ENCODE data around the gene NETO1.

Gene NETO1

DNA sequence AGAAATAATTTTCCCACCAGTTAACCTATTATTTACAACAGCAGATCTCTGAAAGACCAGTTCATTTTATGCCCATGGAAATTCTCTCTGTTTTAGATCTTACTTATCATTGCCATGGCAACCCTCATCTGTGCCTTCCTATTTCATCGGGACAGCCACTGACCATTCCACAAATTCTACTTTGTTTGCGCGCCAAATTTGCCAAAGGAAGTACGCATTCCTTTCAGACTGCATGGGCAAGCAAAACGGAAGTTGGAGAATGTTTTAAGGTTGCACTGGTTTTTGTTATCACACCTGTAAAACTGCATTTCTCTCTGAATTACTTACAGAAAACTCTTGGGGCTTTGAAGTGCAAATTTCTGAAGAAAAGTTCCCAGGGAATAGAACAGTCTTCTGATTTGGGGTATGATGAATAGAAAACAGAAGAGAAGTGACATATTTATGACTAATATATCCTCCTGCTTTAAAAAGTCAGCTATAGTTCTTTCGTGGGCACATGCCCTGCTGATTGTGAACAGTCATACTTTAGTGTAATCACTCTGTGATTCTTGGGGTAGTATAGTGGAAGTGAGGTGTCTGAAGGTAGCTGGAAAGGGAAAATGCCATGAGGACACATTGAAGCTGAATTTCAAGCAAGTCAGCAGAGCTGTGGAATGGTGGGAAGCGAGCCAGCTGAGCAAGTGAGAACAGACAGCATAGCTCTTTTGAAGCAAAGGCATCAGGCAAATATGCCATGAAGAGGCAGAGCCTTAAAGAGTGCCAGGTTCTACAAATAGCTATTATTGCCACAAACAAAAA lies 20.9 kb downstream of the NETO1 start:
- DNase-seq, result no peak

DNA sequence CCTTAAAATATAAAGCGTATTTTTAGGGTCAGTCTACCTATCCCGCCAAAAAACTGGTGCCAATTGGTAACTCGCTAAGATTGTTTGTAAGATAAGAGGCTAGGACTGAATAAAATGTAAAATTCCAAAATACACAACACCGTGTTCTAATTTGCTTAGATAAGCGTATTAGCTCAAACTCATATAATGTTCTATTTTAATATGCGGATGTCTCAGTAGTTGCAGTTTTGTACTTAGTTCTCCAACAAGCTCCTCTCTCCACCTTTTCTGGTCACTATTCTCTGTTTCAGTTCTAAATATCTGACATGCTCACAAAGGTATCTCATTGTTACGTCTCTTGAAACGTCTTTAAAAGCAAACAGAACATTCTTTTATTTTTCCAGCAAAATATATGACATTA lies 24.0 kb downstream of the NETO1 start:
- no peak for DNase-seq

DNA sequence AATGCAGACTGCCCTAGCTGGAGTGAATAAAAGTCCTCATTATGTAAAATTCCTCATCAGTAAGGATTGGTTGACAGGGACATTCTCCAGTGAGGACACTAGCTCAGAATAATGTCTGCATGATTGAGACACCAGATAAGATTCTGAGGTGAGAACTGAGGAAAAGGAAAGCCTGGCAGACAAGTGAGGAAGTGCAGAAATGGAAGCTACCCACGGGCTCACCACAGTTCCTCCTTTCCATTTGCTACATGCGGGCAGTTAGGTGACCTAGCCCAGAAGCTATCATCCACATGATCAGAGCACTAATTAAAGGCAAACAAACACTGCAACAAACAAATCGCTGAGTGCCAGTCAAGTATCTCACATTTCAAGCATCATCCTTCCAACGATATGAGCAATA lies 27.7 kb downstream of the NETO1 start:
- peak; percentile 87 for DNase-seq

DNA sequence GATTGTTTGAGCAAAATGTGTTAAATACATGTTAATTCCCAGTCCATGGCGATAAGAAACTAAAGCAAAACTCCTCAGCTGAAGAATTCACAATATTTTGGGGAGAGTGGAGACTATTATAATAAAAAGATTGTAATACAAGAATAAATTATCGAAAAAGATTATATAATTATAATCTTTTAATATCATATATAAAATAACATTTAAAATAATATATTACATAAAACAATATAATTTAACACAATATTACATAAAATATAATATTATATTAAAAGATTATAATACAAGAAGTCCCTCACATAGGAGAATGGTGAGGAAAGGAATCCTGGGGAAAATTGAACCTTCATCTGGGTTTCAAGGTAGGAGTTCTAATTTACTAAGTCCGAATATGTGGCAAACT lies 33.1 kb downstream of the NETO1 start:
- no peak for DNase-seq

DNA sequence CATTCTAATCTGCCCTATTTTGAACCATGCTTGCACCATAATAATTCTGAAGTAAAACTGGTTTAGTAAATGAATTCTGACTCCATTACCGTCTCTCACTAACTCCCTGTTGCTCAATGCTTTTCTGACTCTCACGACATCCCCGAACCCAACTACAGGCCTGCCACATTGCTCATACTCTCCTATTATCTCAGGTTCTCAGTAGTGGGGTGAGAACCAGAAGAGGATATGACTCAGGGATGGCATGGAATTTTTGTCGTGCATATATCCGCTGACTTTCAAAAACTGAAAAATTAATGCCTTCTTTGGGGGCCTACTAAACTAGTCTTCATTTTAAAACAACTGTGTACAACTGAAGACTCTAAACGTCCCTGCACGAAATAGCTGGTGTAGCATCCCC lies 34.3 kb downstream of the NETO1 start:
- no peak for DNase-seq

DNA sequence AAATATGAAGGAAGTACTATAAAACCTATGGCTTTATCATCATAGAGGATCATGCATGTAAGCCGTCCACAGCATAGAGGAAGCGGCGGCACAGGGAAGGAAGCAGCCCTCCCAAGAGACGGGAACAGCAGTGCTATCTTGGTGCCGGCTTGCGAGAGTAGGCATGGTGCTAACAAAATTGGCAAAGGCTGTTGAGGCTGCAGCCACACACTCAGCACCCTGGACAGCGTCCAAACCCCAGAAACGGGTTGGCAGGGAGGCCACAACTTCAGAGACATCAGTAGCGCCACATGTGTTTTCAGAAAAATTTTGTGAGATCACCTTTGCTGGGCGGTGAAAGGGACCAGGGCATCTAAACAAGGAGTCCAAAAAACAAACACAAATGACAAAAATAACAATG lies 37.7 kb downstream of the NETO1 start:
- DNase-seq, result no peak

DNA sequence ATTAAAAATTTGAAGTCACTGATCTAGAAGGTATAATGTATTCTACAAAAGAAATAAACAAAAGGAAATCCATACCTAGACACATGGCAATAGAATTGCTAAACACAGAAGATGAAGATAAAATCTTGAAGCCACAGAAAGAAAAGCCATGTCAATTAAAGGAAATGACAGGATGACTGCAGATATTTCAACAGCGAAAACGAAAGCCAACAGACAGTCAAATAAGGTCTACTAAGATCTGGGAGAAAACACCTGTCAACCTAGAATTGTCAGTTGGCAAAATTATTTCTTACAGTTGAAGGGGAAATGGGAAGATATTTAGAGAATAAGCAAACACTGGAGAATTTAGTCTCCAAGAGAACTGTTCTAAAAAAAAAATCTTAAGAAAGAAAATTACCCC lies 39.2 kb downstream of the NETO1 start:
- no peak for DNase-seq

DNA sequence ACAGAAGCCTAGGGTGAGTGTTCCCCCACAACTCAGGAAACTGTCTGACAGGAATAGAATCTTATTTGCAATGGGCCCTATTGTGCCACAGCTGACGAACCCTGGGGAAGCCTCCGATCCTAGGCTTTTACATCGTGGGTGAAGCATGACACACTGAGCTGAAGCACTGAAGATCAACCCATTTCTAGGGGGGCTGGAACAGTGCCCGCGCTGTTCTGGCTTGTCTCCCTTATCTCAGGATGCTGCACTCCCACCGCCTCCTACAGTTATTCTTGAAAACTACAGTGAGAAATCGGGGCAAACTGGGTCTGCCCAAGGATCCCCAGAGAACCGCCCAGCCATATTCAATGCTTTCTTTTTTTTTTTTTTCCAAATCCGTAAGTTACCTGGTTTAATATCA lies 41.1 kb downstream of the NETO1 start:
- DNase-seq, result no peak

DNA sequence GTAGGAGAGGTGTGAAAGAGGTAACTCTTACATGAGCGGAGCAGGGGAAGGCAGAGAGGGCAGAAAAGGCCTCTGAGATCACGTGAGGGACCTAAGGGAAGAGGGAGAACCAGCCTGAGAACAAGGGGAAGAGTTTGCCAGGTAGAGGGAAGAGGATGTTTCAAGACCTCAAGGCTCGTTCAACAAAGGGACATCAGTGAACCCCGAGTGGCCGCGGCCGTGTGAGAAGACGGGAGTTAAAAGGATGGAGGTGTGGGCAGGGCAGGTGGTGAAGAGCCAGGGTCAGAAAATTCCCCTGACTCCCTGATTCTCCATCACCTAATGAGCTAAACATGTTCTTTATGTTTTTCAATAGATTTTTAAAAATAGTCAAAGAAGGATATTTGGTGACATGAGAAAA lies 44.4 kb downstream of the NETO1 start:
- DNase-seq, result no peak

DNA sequence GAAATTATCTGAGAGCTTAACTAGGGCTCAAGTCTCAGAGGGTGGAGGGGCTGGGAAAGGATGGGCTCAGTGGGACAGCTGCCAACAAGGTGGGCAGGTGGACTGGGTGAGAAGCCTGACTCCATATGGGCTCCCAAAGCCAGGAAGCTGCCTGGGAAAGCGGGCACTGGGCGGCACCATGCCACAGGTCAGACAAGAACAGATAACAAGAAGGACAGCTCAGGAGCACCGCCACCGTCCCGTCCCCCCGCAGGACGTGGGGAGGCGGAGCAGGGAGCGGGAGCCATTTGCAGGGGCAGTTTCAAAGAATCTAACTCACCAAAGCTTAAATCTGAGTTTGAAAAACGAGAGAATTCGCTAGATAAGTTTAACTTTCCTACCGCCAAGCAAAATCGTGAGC lies 45.6 kb downstream of the NETO1 start:
- DNase-seq, result no peak

DNA sequence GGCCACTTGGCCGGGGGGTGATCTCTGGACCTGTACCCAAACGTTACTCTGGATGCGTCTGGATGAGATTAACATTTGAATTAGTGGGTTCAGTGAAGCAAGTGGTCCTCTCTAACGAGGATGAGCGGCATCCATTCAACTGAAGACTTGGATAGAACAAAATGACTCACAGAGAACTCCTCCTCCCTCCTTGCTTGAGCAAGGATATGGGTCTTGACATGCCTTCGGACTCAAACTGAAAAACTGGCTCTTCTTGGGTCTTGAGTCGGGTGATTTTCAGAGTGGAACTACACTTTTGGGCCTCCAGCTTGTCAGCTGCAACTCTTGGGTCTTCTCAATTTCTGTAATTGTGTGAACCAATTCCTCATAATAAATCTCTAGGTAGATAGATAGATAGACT lies 47.2 kb downstream of the NETO1 start:
- DNase-seq, result no peak

DNA sequence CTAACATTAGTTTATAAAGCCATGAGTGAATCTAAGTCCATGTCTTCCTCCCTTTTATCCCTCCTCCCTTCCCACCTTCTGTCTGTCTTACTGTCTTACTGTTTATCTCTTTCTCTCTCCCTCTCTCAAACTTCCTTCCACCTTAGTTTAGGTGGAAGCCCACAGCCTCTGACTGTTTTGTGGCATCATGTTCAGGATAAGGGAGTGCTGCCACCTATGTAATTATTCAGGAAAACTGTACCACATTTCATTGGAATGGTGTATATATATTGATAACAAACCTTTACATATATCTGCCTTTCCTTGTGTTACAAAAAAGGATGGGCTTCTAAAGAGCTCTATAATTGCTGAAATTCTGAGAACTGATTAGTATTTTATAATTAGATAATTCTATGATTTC lies 48.7 kb downstream of the NETO1 start:
- DNase-seq, result no peak

DNA sequence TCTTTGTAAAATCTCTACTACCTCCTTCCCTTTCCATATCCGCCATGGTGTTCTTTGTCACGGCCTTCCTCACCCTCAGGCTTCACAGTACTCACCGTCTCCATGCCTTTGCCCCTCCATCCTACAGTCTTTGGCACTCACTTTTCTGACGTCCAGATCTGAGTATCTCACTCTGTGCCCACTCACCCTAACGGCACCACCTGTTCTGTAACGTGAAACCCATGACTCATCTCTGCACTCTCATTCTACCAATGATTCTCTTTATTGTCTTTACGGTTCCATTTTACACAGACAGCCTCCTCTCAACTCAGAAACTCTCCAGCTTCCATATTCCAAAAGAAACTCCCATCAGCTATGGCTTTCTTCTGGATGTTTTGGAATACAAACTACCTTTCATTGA lies 56.7 kb downstream of the NETO1 start:
- DNase-seq, result peak; percentile 38

DNA sequence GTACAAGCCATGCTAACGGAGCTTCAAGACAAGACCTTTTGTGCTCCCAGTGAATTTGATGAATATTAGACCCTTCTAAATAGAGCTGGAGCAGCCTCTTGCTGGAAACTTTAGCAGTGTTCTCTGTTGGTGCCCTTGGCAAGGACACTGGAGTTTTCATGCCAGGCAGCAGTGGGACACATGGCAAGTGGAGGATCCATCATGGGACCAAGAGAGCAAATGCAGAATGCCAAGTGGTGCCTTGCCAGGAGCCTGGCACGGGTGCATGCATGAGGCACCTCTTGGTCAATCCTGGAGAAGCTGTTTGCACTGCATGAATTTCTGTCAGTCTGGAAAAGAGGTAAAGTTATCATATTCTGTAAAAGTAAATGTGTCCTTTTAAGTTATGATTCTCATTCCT lies 59.1 kb downstream of the NETO1 start:
- DNase-seq, result no peak

DNA sequence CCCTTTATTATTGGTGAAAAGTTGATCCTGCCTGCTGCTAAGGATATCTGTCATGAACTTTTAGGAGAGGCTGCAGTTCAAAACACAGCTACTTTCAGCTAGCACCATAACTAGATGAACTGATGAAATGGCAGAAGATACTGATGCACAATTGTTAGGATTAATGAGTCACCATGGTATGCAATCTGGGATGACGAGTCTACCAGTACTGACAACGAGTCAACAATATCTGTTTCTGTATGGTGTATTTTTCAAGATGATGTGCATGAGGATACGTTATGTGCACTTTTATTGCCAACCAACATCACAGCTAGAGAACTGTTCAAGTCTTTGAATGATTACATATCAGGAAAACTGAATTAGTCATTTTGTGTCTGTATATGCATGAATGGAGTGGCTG lies 68.7 kb downstream of the NETO1 start:
- no peak for DNase-seq

DNA sequence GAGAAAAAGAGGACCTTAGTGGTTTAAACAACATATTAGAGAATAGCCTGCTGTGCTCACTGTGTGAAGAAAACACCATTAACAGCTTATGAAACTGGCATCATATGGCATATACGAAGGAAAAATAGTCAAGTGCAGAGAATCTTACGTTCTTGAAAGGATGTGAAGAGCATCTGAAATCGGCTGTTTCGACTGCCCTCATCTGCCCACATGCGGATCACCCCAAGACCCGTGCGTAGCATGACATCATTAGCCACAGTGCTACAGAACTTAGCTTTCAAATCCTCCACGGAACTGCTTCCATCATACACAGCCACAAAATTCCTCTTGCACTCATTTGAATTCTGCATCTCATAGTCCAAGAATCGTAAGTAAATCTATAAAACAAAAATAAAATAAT lies 84.3 kb downstream of the NETO1 start:
- no peak for DNase-seq

DNA sequence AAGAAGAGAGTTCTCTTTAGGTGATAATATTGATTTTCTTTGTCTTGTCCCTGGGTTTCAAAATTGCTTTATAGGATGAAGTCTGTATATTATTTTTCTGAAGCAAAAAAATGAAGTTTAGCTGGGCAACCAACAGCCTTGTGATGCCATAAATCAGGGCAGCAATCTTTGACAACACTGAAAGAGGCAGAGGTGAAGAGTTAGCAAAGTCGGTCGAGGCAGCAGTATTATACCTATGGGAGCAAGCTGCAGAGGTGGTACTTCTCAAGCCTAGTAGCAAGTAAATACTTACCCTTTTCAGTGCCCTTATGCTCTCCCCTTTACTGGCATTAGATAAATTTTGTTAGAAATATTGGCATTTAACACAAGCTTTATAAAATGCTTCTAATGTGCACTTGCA lies 92.9 kb downstream of the NETO1 start:
- DNase-seq, result no peak

DNA sequence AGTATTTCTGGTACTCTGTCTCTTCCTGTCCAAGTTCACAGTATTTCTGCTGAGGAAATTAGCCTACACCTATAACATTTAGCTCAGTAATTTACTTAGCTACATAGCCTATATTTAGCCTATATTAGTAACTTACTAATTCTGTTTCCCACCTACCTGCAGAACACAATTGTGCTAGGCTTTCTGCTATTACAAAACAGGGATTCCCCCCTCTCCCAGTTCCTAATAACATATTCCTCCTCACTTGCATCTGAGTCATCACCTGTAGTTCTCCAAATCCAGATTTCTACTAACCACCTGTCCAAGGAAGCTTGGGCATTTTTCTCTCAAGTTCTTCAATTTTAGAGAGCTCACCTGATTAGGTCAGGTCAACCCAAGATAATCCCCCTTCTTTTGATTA lies 94.9 kb downstream of the NETO1 start:
- DNase-seq, result no peak

DNA sequence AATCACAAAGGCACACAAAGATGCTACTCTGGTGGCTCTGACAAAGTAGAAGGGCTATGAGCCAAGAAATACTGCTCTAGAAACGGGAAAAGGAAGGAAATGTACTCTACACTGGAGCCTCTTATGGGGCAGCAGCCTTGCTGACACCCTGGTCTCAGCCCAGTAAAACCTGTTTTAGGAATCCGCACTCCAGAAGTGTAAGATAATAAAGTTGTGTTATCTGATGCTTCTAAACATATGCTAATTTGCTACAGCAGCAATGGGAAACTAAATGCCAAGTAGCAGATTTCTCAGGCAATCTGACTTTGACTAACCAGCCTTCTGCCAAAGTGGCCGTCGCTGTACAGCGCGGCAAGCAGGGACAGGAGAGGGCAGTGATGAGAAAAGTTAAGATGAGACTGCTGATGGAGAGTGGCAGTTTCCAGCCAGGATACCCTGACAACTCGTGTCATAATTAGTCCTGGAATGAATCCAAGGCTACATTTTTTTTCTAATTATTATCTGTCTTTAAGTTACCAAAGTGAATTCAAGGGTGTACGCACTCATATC lies 99.0 kb downstream of the NETO1 start:
- DNase-seq, result no peak

DNA sequence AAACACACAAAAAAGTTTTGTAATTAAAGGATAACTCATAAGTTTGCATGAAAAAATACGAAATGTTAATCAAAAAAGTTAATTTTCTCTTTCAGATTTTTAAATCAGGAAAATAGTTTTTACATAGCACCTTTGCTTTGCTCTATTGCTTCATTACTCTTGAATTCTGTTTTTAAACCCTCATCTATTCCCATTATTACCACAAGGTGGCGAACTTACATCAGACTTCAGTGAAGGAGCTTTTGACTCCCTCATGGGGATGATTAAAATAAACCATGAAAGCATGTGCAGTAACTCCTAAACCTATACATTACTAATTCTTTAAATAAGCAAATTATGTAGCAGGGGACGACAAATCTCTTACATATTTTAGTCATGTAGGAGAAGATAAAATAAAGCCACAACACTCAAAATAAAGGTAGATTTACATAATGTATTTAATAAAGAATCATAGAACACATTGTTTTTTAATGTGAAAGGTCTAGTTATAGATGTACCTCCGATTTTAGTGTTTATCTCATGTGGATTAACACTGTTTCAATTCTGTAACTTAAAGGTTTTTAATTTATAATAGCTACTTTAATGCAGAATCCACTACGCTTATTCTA lies 105.2 kb downstream of the NETO1 start:
- DNase-seq, result peak; percentile 12

DNA sequence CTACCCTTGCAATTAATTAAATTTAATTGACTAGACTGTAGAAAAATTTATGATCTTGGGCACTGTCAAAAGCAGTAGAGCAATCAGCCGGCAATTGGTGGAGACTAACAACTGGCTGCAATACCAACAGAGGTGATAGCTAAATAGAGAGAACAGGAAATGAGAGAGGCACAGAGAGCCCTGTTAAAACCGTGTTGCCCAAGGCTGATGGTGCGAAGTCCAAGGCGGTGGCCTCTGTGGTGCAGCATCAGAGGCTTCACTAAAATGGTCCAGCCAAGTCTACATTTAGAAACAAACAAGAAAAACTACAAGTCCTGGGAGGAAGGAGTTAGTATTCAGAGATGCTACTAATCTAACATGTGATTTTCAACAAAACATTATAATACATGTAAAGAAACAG lies 115.6 kb downstream of the NETO1 start:
- DNase-seq, result no peak

DNA sequence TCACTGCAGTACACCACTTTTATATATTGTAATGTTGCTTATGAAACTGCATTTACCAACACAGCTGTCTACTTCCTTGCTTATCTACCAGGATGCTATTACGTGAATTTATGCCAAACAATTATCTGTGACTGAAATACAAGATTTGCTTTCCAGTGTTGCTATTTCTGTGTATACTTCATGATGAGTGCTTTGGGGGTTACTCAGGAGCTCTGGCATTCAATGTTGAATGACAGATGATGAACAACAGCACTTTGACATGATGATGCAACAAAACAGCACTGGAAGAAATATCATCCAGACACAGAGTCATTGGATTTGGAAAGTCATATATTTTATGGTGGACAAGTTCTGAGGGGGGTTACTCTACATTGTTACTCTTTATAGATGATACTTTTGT lies 125.8 kb downstream of the NETO1 start:
- no peak for DNase-seq

DNA sequence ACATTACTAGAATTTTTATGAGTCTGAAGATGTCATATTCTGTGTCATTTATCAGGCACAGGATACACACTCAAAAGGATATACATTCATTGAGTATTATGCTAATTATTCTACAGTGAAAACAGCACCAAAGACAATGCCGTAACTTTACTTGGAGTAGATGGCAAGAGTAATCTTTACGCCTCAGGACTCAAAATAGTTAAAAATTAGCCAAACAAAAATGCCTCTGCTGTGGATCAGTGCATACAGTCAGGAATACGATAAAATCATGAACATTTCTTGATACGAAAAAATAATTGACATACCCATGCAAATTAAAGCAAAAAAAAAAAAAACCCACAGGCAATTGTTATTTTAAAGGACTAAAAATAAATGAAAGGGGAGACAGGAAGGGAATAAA lies 129.7 kb downstream of the NETO1 start:
- DNase-seq, result no peak

DNA sequence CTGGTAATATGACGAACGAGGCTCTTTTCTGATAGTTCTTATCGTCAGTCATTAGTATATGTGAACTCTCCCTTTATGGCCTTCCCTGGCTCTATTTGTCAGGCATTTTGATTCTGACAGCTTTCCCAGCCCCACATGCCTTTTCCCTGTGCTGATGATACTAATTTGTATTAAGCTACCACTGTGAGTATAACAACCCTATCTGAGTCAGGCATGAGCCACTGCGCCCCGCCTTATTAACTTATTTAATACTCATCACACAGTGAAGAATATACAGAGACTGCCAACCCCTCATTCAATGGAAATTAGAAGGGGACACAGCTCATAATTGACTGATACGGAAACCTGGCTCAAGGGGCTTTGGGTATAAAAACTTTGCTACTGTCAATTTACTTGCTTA lies 140.0 kb downstream of the NETO1 start:
- DNase-seq, result no peak

All from NCI-H1436 treated with DMSO at 0.1 percent for 48 hours (cell line).